Measurements from ENCODE around the gene SIN3A. TPM values are rescaled to one million over a fixed set of nuclear protein-coding genes. Genes with fewer than 3 reads are reported as not detected.
"Not testable (repeated sequence)": the region's sequence is repeated elsewhere in the genome, so short reads cannot be mapped to it uniquely, and the experiment has no call there.

The SIN3A gene
- total RNA-seq, 1 donor from 2014 or later: 59.2 TPM

- H3K27ac ChIP-seq: peak overlapping the region; percentile 84
- H3K4me3 ChIP-seq: peak overlapping the region; percentile 74 to 88
- peaks cover 13% of the 10 kb centered on the region for H3K4me1 ChIP-seq
- H3K36me3 ChIP-seq: no peaks in the 10 kb centered on the region
- no peaks in the 10 kb centered on the region for H3K27me3 ChIP-seq
- no peaks in the 10 kb centered on the region for H3K9me3 ChIP-seq
- intact Hi-C loops (cut with DNase I): no loop called here
- TF ChIP-seq CTCF (IDR thresholded peaks at IDR 0.05) (no peak), POLR2AphosphoS5 (IDR thresholded peaks at IDR 0.05; ENCODE audit: insufficient read depth in 1 of 2, low read depth in 1 of 2) (no peak), POLR2A (IDR thresholded peaks at IDR 0.05) (no peak)
- no peak for DNase-seq (ENCODE audit: extremely low spot score in 2 of 2)
Observed at GRCh38 chr15:75335313-75335704, 116.2 kb downstream of the SIN3A start.

GRCh38 chr15:75333654-75334419 lies 117.7 kb downstream of the SIN3A start:
- peaks cover 13% of the 10 kb centered on the region for H3K4me1 ChIP-seq
- H3K27me3 ChIP-seq; H3K9me3 ChIP-seq; DNase-seq (ENCODE audit: extremely low spot score in 2 of 2); H3K4me3 ChIP-seq; H3K36me3 ChIP-seq; H3K27ac ChIP-seq; intact Hi-C loops (cut with DNase I): not testable (repeated sequence)

GRCh38 chr15:75332093-75332492 lies 119.4 kb downstream of the SIN3A start:
- DNase-seq (ENCODE audit: extremely low spot score in 2 of 2); H3K27me3 ChIP-seq; H3K36me3 ChIP-seq; H3K4me3 ChIP-seq; H3K27ac ChIP-seq; H3K9me3 ChIP-seq; intact Hi-C loops (cut with DNase I): not testable (repeated sequence)
- peaks cover 11% of the 10 kb centered on the region for H3K4me1 ChIP-seq

GRCh38 chr15:75329571-75329970 lies 121.9 kb downstream of the SIN3A start:
- intact Hi-C loops (cut with DNase I): loop anchor here (10.0 kb wide), 1 partner anchor 95 kb away; no protein-coding TSS in a partner anchor
- H3K4me3 ChIP-seq: no peak overlapping the region
- no peak for TF ChIP-seq POLR2A (IDR thresholded peaks at IDR 0.05)
- TF ChIP-seq CTCF (IDR thresholded peaks at IDR 0.05): no peak
- no peak for TF ChIP-seq POLR2AphosphoS5 (IDR thresholded peaks at IDR 0.05; ENCODE audit: insufficient read depth in 1 of 2, low read depth in 1 of 2)
- H3K27me3 ChIP-seq: no peaks in the 10 kb centered on the region
- H3K36me3 ChIP-seq: no peaks in the 10 kb centered on the region
- H3K27ac ChIP-seq: no peak overlapping the region
- no peaks in the 10 kb centered on the region for H3K4me1 ChIP-seq
- no peak for DNase-seq (ENCODE audit: extremely low spot score in 2 of 2)
- no peaks in the 10 kb centered on the region for H3K9me3 ChIP-seq

- Histone ChIP-seq H3K4me3 (no peak overlapping the region), H3K27me3 (no peaks in the 10 kb centered on the region), H3K36me3 (no peaks in the 10 kb centered on the region), H3K9me3 (no peaks in the 10 kb centered on the region), H3K27ac (no peak overlapping the region), H3K4me1 (no peaks in the 10 kb centered on the region)
- no peak for TF ChIP-seq CTCF (IDR thresholded peaks at IDR 0.05)
- intact Hi-C loops (cut with DNase I): loop anchor here (10.0 kb wide), 1 partner anchor 94 kb away; no protein-coding TSS in a partner anchor
- DNase-seq (ENCODE audit: extremely low spot score in 2 of 2): no peak
Observed at GRCh38 chr15:75328493-75329314, 122.8 kb downstream of the SIN3A start.

- TF ChIP-seq POLR2AphosphoS5 (IDR thresholded peaks at IDR 0.05; ENCODE audit: insufficient read depth in 1 of 2, low read depth in 1 of 2) (no peak), CTCF (IDR thresholded peaks at IDR 0.05) (no peak), POLR2A (IDR thresholded peaks at IDR 0.05) (no peak)
- Histone ChIP-seq H3K36me3 (no peaks in the 10 kb centered on the region), H3K9me3 (no peaks in the 10 kb centered on the region), H3K27ac (no peak overlapping the region), H3K27me3 (no peaks in the 10 kb centered on the region), H3K4me1 (no peaks in the 10 kb centered on the region), H3K4me3 (no peak overlapping the region)
- no peak for DNase-seq (ENCODE audit: extremely low spot score in 2 of 2)
- intact Hi-C loops (cut with DNase I): loop anchor here (10.0 kb wide), 1 partner anchor 93 kb away; no protein-coding TSS in a partner anchor
Observed at GRCh38 chr15:75327491-75327890, 124.0 kb downstream of the SIN3A start.

Measured in vagina (tissue), 2 donors.